Adrenal gland (tissue), 5 donors: ENCODE data around the gene CARD9.

Experiments used
- POLR2A ChIP-seq, 2 donors: fragments of 450-650 bp; IDR thresholded peaks; one replicate each; pipeline ENCODE4 v1.6.1; 2017; ENCODE audit warnings: antibody characterized with exemption in 2 of 2, mild to moderate bottlenecking in 2 of 2, moderate library complexity in 1 of 2
- TF ChIP-seq, protein P1 (sequence below), 6 experiments: fragments of 450-650 bp in 4 of 6; fragments of 200-600 bp in 2 of 6; sonication (generic) in 1 of 6; IDR thresholded peaks; 1 replicate in 5 of 6; 2 replicates in 1 of 6; pipeline versions ENCODE4 v1.5.1 to v1.8.0; 2016 to 2021; ENCODE audit warnings: antibody characterized with exemption in 6 of 6, mild to moderate bottlenecking in 2 of 6, moderate library complexity in 1 of 6
- donor health status: DM: no; HTN: no; CAD: no.

DNA sequence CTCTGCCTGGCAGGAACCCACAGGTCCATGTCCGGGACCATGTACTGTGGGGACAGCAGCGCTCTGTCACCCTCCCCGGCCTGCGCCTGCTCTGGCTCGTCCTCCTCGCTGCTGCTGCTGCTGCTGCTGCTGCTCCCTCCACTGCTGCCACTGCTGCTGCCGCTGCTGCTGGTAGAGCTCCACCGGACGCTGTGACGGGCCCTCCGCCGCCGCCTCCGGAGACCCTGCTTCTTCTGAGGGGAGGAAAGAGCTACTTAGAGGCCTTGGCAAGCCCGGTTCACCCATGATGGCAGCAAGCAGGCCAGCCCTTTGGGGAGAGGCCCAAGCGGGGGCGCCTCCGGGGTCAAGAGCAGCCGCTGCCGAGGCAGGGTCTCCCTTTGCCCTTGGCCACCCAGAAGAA lies 10.0 kb upstream of the CARD9 start:
- TF ChIP-seq, protein P1, sequence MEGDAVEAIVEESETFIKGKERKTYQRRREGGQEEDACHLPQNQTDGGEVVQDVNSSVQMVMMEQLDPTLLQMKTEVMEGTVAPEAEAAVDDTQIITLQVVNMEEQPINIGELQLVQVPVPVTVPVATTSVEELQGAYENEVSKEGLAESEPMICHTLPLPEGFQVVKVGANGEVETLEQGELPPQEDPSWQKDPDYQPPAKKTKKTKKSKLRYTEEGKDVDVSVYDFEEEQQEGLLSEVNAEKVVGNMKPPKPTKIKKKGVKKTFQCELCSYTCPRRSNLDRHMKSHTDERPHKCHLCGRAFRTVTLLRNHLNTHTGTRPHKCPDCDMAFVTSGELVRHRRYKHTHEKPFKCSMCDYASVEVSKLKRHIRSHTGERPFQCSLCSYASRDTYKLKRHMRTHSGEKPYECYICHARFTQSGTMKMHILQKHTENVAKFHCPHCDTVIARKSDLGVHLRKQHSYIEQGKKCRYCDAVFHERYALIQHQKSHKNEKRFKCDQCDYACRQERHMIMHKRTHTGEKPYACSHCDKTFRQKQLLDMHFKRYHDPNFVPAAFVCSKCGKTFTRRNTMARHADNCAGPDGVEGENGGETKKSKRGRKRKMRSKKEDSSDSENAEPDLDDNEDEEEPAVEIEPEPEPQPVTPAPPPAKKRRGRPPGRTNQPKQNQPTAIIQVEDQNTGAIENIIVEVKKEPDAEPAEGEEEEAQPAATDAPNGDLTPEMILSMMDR (IDR thresholded peaks at IDR 0.05), result no peak
- TF ChIP-seq POLR2A (IDR thresholded peaks at IDR 0.05), result no peak
